GM19452 (cell line): ENCODE measurements around the gene SHROOM3.
"Not testable (repeated sequence)": the region's sequence is repeated elsewhere in the genome, so short reads cannot be mapped to it uniquely, and the experiment has no call there.

ENCODE experiments used
- ATAC-seq: cut with Tn5 transposase; IDR thresholded peaks from one replicate; pipeline ENCODE4 v1.9.1; 2021; ENCODE audit not compliant: unreplicated experiment

Gene SHROOM3

DNA sequence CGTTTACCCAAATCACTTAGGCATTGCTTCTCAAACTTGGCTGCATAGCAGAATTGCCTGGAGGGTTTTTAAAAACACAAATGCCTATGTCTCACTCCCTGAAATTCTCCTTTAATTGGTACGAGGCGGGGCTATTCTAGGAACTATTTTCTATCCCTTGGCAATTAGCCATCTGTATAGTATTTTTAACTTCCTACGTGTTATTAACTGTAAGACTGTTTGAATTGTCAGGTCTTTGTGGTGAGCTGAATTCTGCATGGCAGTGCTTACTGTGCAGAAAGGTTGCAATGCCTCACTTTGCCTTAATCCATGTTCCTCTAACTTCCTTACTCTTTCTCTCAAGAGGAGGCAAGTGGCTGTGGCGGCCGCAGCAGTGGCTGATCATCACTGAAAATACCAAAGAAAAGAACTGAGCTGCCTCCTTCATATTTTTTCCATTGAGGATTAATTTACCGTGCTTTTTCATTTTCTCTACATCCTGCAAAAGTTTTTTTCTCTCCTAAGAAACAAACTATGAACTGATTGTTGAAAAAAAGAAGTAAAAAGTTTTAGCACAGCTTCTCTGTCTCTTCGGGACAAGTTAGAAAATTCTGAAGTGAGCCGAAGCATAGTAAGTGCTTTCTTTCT lies at the start of gene SHROOM3:
Gene SHROOM3, plus strand, starts transcription at position 329 of the 627 bp plus-strand sequence. CDS start 824 bp downstream, outside the sequence.
- no peak for ATAC-seq

- no peak for ATAC-seq
These were observed 49.1 kb upstream of the SHROOM3 start for GRCh38 chr4:76385974-76386373.

DNA sequence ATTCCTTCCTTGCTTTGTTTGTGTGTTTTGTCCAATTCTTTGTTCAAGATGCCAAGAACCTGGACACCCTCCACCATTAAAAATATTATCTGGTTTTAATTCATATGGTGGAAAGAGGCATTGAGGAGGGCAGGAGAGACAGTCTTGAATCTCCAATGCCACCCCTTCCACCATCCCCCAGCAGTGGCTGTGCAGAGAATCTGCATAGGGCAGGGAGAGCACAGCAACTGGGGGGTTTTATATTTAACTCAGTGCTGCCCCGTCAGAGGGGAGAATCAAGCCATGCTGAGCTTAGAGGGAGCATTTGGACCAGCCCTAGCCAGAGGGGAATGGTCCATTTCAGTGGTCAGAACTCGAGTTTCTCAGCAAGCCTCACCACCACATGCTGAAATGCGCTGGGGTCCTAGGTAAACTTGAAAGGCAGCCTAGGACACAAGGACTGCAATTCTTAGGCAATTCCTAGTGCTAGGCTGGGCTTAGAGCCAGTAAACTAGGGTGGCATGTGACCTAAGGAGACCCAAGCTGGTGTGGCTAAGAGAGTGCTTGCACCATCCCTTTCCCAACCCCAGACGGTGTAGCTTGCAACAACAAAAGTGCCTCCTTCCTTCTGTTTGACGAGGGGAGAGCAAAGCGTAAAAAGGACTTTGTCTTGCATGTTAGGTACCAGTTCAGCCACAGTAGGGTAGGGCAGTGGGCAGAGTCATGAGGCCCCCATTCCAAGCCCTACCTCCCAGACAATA lies 48.3 kb upstream of the SHROOM3 start:
- no peak for ATAC-seq

DNA sequence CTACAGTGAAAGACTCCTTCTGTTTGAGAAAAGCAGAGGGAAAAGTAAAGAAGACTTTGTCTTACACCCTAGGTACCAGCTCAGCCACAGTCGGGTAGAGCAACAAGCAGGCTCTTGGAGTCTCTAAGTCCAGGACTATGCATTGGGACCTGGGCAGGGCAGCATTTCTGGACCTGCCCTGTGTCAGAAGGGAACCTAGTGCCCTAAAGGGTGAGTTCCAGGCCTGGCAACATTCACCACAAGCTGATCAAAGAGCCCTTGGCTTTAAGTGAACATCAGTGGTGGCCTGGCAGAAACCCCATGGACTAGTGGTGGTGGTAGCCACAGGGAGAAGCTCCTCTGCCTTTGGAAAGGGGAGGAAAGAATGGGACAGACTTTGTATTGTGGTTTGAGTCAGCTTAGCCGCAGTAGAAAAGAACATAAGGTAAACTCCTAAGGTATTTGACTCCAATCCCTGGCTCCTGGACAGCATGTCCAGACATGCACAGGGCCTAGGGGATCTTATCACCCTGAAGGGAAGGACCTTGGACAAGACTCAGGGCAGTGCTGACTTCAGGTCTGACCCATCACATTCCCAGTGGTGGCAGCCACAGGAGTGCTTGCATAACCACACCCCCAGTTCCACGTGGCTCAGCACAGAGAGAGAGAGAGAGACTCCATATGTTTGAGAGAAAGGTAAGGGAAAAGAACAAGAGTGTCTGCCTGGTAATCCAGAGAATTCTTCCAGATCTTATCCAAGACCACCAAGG lies 46.7 kb upstream of the SHROOM3 start:
- no peak for ATAC-seq

- no peak for ATAC-seq
These were observed 33.4 kb upstream of the SHROOM3 start for GRCh38 chr4:76401654-76402053.

DNA sequence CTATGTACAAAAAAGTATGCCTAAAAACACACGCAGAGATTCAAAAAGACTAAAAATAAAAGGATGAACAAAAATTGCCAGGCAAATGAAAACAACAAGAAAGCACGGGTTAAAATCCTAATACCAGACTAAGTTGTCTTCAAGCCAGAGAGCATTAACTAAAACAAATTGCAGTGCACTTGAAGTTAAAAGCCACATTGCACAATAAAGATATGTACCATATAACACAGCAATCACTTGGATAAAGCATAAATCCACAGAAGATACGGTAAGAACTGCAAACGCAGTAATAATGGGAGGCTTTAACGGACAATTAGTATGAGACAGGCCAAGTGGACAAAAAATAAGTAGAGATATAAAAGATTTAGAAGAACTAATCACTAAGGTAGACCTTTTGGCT lies 28.9 kb upstream of the SHROOM3 start:
- no peak for ATAC-seq

DNA sequence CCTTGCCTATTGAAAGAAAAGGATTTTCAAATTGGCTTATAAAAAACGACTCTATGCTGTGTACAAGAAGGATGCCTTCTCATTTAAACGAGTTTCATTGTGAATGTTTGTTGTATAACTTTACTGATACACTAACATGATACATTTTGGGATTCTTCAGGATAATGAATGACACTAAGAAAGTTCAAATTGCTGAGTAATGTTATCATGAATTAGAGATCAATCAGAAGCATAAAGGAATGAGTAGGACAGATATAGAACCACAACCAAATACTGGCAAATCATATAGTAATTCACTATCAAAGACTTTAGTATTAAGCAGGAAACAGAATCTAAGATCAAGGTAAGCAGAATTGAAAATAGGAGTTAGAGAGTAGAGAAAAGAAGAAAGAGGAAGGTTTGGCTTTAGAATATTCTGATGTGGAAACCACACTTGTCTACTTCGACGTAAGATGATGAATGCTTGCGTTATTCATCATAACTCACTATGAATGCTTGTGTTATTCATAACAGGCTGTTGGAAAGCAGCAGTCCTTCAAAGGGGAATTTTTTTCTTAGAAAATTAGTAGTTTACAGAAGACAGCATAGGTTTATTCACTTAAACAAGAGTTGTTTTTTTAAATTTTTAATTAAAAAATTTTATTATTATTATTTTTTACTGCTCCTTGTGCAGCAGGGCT lies 27.4 kb upstream of the SHROOM3 start:
- no peak for ATAC-seq

- ATAC-seq = no peak
These were observed 24.4 kb upstream of the SHROOM3 start for GRCh38 chr4:76410636-76411035.

DNA sequence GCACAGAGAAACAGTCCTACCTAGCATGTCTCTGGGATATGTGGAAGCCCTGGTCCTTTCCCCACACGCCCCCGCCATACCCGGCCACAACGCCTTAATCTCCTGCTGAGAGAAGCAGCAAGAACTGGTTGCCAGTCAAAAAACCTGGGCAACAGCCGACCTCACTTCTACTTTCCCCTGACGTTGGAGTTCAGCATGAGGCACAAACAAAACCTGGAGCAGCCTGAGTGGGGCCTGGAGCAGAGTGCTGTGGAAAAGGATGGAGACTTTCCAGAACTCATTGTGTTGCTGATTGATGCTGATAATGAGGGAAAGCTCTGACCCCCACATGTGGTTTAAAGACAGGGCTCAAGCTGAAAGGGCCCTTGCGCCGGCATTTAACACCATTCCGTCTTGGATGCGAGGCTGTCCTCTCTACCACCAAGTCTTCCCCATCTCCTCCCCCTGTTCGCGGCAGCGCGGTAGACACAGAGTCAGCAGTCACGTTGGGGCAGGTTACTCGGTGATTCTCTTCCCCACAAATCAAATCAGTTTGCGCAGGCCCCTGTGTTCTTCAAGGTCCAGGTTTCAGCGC lies 14.8 kb upstream of the SHROOM3 start:
- no peak for ATAC-seq

DNA sequence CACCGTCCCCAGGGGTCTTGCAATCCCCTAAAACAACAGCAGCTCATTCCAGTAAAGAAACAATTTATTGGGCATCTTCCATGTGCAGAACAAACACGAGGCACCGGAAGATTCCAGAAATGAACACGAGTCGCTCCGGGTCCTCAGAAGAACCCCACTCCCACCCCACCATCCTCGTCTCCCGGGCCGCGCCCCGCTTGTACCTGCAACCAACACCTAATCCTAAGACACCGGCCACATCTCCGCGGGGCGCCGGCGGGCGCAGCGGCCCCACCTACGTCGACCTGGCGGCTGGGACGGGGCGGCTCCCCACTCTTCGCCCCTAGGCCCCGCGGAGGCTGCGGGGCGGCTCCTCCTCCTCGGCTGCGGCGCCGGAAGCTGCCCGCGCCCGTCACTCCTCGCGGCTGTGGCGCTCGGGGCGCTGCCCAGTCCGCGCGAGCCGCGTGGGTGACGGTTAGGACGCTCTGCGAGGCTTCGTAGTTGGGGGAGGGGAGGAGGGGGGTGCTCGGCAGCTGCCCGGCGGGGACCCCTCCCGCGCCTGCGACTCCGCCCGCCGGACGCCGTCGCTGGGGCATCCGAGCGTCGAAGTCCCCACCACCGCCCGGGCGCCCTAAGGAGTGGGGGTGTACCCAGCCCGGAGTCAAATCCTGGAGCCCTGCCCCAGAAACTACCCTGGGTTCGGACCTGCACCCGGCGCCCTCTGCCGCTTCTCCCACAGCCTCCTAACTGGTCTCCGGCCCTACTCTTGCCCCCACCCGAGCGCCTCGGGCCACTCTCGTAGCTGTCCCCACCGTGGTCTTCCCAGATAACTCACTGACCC lies 14.1 kb upstream of the SHROOM3 start, which contains the start of gene CCDC158:
Gene CCDC158, minus strand, starts transcription at position 380 of the 820 bp plus-strand sequence. CDS start 17,934 bp downstream, outside the sequence.
- no peak for ATAC-seq

DNA sequence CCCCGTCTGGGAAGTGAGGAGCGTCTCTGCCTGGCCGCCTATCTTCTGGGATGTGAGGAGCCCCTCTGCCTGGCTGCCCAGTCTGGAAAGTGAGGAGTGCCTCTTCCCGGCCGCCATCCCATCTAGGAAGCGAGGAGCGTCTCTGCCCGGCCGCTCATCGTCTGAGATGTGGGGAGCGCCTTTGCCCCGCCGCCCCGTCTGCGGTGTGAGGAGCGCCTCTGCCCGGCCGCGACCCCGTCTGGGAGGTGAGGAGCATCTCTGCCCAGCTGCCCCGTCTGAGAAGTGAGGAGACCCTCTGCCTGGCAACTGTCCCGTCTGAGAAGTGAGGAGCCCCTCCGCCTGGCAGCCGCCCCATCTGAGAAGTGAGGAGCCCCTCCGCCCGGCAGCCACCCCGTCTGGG lies 11.9 kb upstream of the SHROOM3 start:
- not testable (repeated sequence) for ATAC-seq

DNA sequence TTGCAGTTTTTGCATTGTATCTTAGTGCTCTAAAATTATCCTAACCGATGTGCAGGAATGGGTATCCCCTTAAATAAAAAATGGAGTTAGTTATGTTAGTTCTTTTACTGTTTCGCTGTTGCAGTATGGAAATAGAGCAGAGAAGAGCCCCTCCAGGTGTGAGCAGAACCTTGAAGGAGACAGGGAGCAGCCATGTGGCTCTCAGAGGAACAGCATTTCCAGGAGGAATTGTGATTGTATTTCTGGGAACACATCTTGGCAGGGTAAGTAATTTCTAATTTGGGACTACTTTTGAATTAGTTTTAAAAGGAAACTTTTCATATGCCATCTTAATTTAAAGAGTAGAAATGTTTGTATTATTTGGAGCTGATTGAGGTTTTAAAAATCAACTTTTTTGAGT lies 8.8 kb upstream of the SHROOM3 start:
- no peak for ATAC-seq

- no peak for ATAC-seq
These were observed 5.4 kb upstream of the SHROOM3 start for GRCh38 chr4:76429636-76430035.

DNA sequence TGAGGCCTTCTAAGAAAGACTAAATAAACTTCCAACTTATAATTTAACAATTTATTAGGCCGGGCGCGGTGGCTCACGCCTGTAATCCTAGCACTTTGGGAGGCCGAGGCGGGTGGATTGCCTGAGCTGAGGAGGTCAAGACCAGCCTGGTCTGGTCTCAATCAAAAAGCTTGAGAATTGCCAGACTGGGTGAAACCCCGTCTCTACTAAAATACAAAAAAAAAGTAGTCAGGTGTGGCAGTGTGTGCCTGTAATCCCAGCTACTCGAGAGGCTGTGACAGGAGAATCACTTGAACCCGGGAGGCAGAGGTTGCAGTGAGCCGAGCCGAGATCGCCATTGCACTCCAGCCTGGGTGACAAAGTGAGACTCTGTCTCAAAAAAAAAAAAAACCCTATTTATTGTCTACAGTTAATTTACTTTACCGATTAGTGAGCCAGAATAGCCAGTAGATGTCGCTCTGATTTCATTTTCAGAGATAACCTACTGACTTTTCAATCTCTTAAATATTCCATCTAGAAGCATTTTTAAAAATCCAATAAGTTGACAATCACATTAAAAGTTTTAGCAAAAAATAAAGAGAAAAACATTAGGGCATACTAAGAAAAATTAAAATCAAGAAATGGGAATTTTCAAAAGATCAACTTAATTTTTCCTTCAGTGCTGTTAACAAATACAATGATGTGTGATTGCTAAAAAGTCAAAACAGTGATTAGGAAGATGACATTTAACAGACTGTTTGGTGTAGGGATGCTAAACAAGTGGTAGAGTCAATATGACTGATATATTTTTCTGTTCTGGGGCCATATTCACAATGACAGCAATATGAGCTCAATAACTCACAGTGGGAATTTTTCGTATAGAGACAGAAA lies 4.3 kb upstream of the SHROOM3 start:
- ATAC-seq = no peak

- no peak for ATAC-seq
These were observed 695 bp downstream of the SHROOM3 start for GRCh38 chr4:76435528-76436319.

- ATAC-seq = no peak
These were observed 4.5 kb downstream of the SHROOM3 start for GRCh38 chr4:76439491-76439890.

DNA sequence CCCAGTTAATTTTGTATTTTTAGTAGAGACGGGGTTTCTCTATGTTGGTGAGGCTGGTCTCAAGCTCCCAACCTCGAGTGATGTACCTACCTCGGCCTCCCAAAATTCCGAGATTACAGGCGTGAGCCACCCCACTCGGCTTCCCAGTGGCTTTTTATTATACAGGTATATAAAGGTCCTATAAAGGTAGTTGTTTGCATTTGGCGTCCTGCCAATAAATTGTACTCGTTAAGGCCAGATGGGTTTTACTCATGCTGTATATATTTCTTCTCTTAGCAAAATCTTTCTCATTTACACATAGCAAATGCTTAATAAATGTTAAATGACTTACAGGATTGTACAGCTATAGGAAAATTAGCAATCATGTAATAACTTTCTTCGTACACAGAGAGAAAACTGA lies 6.9 kb downstream of the SHROOM3 start:
- no peak for ATAC-seq

GRCh38 chr4:76442807-76443206 lies 7.8 kb downstream of the SHROOM3 start:
- no peak for ATAC-seq
